ENCODE results near the gene ROBO1. TPM values are rescaled to one million over a fixed set of nuclear protein-coding genes. Genes with fewer than 3 reads are reported as not detected.

Gene ROBO1
- polyA plus RNA-seq, 4 donors: 0.81 to 12.2 (median 2.6) TPM

GRCh38 chr3:78845605-78846004, 922.2 kb downstream of the ROBO1 start:
- Histone ChIP-seq H3K27me3 (ENCODE audit: control insufficient read depth in 3 of 3, insufficient read depth in 3 of 3, low read length in 3 of 3) (no peaks in the 10 kb centered on the region), H3K27ac (ENCODE audit: low read depth in 1 of 3, low read length in 2 of 3) (no peak overlapping the region), H3K4me1 (ENCODE audit: control insufficient read depth in 3 of 3, insufficient read depth in 2 of 3, low read depth in 1 of 3, low read length in 2 of 3) (no peaks in the 10 kb centered on the region), H3K9me3 (ENCODE audit: control insufficient read depth in 2 of 2, insufficient read depth in 1 of 2, low read depth in 1 of 2, low read length in 1 of 2) (no peaks in the 10 kb centered on the region), H3K4me3 (ENCODE audit: low read depth in 1 of 3, low read length in 3 of 3) (no peak overlapping the region), H3K36me3 (ENCODE audit: control insufficient read depth in 3 of 3, insufficient read depth in 2 of 3, low read depth in 1 of 3, low read length in 3 of 3) (no peaks in the 10 kb centered on the region)
- FAIRE-seq (no peak), DNase-seq (peak in 1 of 2 donors; percentile 3)
- WGBS, 3 donors: 20 to 50% (median 25%) methylated on average over 3 of the region's 3 CpGs

DNA sequence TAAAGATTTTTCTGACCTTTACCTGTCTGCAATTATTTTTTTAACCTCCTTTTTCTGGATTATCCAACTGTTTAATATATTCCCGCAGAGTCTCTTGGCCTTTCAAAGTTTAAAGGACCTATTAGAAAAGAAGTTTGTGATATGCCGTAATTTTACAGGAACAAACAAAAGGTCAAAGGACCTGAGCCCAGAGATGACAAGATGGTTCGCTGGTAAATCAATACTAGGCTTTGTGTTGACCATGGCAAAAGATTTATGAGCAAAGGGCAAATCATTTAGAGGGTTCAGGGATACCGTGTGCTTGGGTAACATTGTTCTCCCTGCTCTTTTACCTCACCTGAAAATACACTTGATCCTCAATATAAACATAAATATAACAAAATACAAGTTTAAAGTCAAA, 923.5 kb downstream of the ROBO1 start:
- Histone ChIP-seq H3K27me3 (ENCODE audit: control insufficient read depth in 3 of 3, insufficient read depth in 3 of 3, low read length in 3 of 3) (no peaks in the 10 kb centered on the region), H3K4me3 (ENCODE audit: low read depth in 1 of 3, low read length in 3 of 3) (no peak overlapping the region), H3K27ac (ENCODE audit: low read depth in 1 of 3, low read length in 2 of 3) (no peak overlapping the region), H3K36me3 (ENCODE audit: control insufficient read depth in 3 of 3, insufficient read depth in 2 of 3, low read depth in 1 of 3, low read length in 3 of 3) (no peaks in the 10 kb centered on the region), H3K4me1 (ENCODE audit: control insufficient read depth in 3 of 3, insufficient read depth in 2 of 3, low read depth in 1 of 3, low read length in 2 of 3) (no peaks in the 10 kb centered on the region), H3K9me3 (ENCODE audit: control insufficient read depth in 2 of 2, insufficient read depth in 1 of 2, low read depth in 1 of 2, low read length in 1 of 2) (no peaks in the 10 kb centered on the region)
- DNase-seq: no peak
- FAIRE-seq: no peak
- WGBS, 3 donors: 55 to 80% (median 67%) methylated on average over 4 of the region's 4 CpGs

- 29 to 57% (median 46%) methylated on average over 3 of the region's 3 CpGs for WGBS, 3 donors
- no peaks in the 10 kb centered on the region for H3K36me3 ChIP-seq (ENCODE audit: control insufficient read depth in 3 of 3, insufficient read depth in 2 of 3, low read depth in 1 of 3, low read length in 3 of 3)
- no peaks in the 10 kb centered on the region for H3K9me3 ChIP-seq (ENCODE audit: control insufficient read depth in 2 of 2, insufficient read depth in 1 of 2, low read depth in 1 of 2, low read length in 1 of 2)
- DNase-seq (no peak), FAIRE-seq (no peak)
- H3K27ac ChIP-seq (ENCODE audit: low read depth in 1 of 3, low read length in 2 of 3): no peak overlapping the region
- H3K4me3 ChIP-seq (ENCODE audit: low read depth in 1 of 3, low read length in 3 of 3): no peak overlapping the region
- H3K4me1 ChIP-seq (ENCODE audit: control insufficient read depth in 3 of 3, insufficient read depth in 2 of 3, low read depth in 1 of 3, low read length in 2 of 3): no peaks in the 10 kb centered on the region
- no peaks in the 10 kb centered on the region for H3K27me3 ChIP-seq (ENCODE audit: control insufficient read depth in 3 of 3, insufficient read depth in 3 of 3, low read length in 3 of 3)
These were observed 928.1 kb downstream of the ROBO1 start for GRCh38 chr3:78839693-78840092.

DNA sequence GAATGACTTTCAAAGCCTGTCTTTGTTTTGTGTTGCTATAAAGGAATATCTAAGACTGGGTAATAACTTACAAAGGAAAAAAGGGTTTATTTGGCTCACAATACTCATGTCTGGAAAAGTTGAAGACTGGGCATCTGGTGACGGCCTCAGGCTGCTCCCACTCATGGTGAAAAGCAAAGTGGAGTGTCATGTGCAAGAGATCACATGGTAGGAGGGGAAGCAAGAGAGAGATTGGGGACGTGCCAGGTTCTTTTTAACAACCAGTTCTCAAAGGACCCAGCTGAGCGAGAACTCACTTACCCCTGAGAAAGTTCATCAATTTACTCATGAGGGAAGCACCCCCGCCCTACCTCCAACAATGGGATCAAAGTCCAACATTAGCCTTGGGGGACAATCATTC, 929.4 kb downstream of the ROBO1 start:
- no peak overlapping the region for H3K4me3 ChIP-seq (ENCODE audit: low read depth in 1 of 3, low read length in 3 of 3)
- 70 to 80% (median 71%) methylated on average over 4 of the region's 4 CpGs for whole genome bisulfite sequencing, 3 donors
- no peak for FAIRE-seq
- H3K4me1 ChIP-seq (ENCODE audit: control insufficient read depth in 3 of 3, insufficient read depth in 2 of 3, low read depth in 1 of 3, low read length in 2 of 3): no peaks in the 10 kb centered on the region
- H3K9me3 ChIP-seq (ENCODE audit: control insufficient read depth in 2 of 2, insufficient read depth in 1 of 2, low read depth in 1 of 2, low read length in 1 of 2): no peaks in the 10 kb centered on the region
- no peaks in the 10 kb centered on the region for H3K36me3 ChIP-seq (ENCODE audit: control insufficient read depth in 3 of 3, insufficient read depth in 2 of 3, low read depth in 1 of 3, low read length in 3 of 3)
- no peak for DNase-seq
- no peaks in the 10 kb centered on the region for H3K27me3 ChIP-seq (ENCODE audit: control insufficient read depth in 3 of 3, insufficient read depth in 3 of 3, low read length in 3 of 3)
- no peak overlapping the region for H3K27ac ChIP-seq (ENCODE audit: low read depth in 1 of 3, low read length in 2 of 3)

DNA sequence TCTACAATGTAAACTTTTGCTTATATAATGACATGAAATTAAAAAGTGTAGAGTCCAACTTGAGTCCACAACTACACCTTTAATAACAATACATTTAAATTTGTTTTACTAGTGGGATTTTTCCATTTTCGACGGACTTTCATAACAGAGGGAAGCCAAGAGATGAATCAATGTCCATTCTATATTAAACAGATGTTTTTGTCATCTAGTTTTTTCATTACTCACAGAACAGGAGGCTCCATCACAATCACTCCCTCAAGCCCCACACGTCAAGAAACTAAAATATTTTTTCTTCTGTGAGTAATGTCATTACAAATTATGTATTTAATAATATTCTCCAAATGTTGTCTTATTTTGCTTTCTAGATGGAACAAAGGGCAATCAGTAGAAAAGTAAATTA, 932.9 kb downstream of the ROBO1 start:
- FAIRE-seq (no peak), DNase-seq (no peak)
- 75 to 87% (median 81%) methylated on average over 3 of the region's 3 CpGs for WGBS, 3 donors
- Histone ChIP-seq H3K36me3 (ENCODE audit: control insufficient read depth in 3 of 3, insufficient read depth in 2 of 3, low read depth in 1 of 3, low read length in 3 of 3) (no peaks in the 10 kb centered on the region), H3K27ac (ENCODE audit: low read depth in 1 of 3, low read length in 2 of 3) (no peak overlapping the region), H3K27me3 (ENCODE audit: control insufficient read depth in 3 of 3, insufficient read depth in 3 of 3, low read length in 3 of 3) (no peaks in the 10 kb centered on the region), H3K4me1 (ENCODE audit: control insufficient read depth in 3 of 3, insufficient read depth in 2 of 3, low read depth in 1 of 3, low read length in 2 of 3) (peaks cover 0 to 6% (median 0%) of the 10 kb centered on the region in 3 donors), H3K4me3 (ENCODE audit: low read depth in 1 of 3, low read length in 3 of 3) (no peak overlapping the region), H3K9me3 (ENCODE audit: control insufficient read depth in 2 of 2, insufficient read depth in 1 of 2, low read depth in 1 of 2, low read length in 1 of 2) (no peaks in the 10 kb centered on the region)

- FAIRE-seq (no peak), DNase-seq (peak; percentile 3 to 37)
- Histone ChIP-seq H3K9me3 (ENCODE audit: control insufficient read depth in 2 of 2, insufficient read depth in 1 of 2, low read depth in 1 of 2, low read length in 1 of 2) (no peaks in the 10 kb centered on the region), H3K36me3 (ENCODE audit: control insufficient read depth in 3 of 3, insufficient read depth in 2 of 3, low read depth in 1 of 3, low read length in 3 of 3) (no peaks in the 10 kb centered on the region), H3K4me1 (ENCODE audit: control insufficient read depth in 3 of 3, insufficient read depth in 2 of 3, low read depth in 1 of 3, low read length in 2 of 3) (peaks cover 0 to 6% (median 0%) of the 10 kb centered on the region in 3 donors), H3K27me3 (ENCODE audit: control insufficient read depth in 3 of 3, insufficient read depth in 3 of 3, low read length in 3 of 3) (no peaks in the 10 kb centered on the region), H3K4me3 (ENCODE audit: low read depth in 1 of 3, low read length in 3 of 3) (no peak overlapping the region), H3K27ac (ENCODE audit: low read depth in 1 of 3, low read length in 2 of 3) (peak overlapping the region in 1 of 3 donors; percentile 10)
- 26 to 57% (median 44%) methylated on average over 5 of the region's 5 CpGs for WGBS, 3 donors
These were observed 935.0 kb downstream of the ROBO1 start for GRCh38 chr3:78832785-78833204.

DNA sequence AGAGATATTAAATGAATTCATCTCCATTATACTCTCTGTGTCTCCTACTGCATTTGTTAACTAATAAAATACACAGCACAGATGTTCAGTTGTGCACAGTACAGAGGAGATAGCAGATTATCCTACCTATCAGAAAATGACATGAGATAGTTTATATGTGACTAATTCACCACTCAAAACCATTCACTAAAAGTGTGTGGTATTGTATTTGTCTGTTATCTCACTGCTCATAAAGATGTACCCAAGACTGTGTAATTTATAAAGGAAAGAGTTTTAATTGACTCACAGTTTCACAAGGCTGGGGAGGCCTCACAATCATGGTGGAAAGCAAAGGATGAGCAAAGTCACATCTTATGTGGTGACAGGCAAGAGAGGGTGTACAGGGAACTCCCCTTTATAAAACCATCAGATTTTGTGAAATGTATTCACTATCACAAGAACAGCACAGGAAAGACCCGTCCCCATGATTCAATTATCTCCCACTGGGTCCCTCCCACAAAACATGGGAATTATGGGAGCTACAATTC, 936.3 kb downstream of the ROBO1 start:
- no peak overlapping the region for H3K4me3 ChIP-seq (ENCODE audit: low read depth in 1 of 3, low read length in 3 of 3)
- H3K9me3 ChIP-seq (ENCODE audit: control insufficient read depth in 2 of 2, insufficient read depth in 1 of 2, low read depth in 1 of 2, low read length in 1 of 2): no peaks in the 10 kb centered on the region
- H3K4me1 ChIP-seq (ENCODE audit: control insufficient read depth in 3 of 3, insufficient read depth in 2 of 3, low read depth in 1 of 3, low read length in 2 of 3): peaks cover 0 to 6% (median 0%) of the 10 kb centered on the region in 3 donors
- H3K27ac ChIP-seq (ENCODE audit: low read depth in 1 of 3, low read length in 2 of 3): no peak overlapping the region
- WGBS, 3 donors: 41 to 75% (median 59%) methylated on average over 1 of the region's 1 CpG
- FAIRE-seq (no peak), DNase-seq (no peak)
- no peaks in the 10 kb centered on the region for H3K36me3 ChIP-seq (ENCODE audit: control insufficient read depth in 3 of 3, insufficient read depth in 2 of 3, low read depth in 1 of 3, low read length in 3 of 3)
- H3K27me3 ChIP-seq (ENCODE audit: control insufficient read depth in 3 of 3, insufficient read depth in 3 of 3, low read length in 3 of 3): no peaks in the 10 kb centered on the region

- no peak overlapping the region for H3K27ac ChIP-seq (ENCODE audit: low read depth in 1 of 3, low read length in 2 of 3)
- H3K4me1 ChIP-seq (ENCODE audit: control insufficient read depth in 3 of 3, insufficient read depth in 2 of 3, low read depth in 1 of 3, low read length in 2 of 3): peaks cover 0 to 6% (median 0%) of the 10 kb centered on the region in 3 donors
- no peaks in the 10 kb centered on the region for H3K9me3 ChIP-seq (ENCODE audit: control insufficient read depth in 2 of 2, insufficient read depth in 1 of 2, low read depth in 1 of 2, low read length in 1 of 2)
- FAIRE-seq: no peak
- no peaks in the 10 kb centered on the region for H3K27me3 ChIP-seq (ENCODE audit: control insufficient read depth in 3 of 3, insufficient read depth in 3 of 3, low read length in 3 of 3)
- DNase-seq: no peak
- H3K4me3 ChIP-seq (ENCODE audit: low read depth in 1 of 3, low read length in 3 of 3): no peak overlapping the region
- no peaks in the 10 kb centered on the region for H3K36me3 ChIP-seq (ENCODE audit: control insufficient read depth in 3 of 3, insufficient read depth in 2 of 3, low read depth in 1 of 3, low read length in 3 of 3)
- WGBS, 3 donors: 54 to 62% (median 54%) methylated on average over 5 of the region's 5 CpGs
These were observed 937.3 kb downstream of the ROBO1 start for GRCh38 chr3:78830470-78830869.

DNA sequence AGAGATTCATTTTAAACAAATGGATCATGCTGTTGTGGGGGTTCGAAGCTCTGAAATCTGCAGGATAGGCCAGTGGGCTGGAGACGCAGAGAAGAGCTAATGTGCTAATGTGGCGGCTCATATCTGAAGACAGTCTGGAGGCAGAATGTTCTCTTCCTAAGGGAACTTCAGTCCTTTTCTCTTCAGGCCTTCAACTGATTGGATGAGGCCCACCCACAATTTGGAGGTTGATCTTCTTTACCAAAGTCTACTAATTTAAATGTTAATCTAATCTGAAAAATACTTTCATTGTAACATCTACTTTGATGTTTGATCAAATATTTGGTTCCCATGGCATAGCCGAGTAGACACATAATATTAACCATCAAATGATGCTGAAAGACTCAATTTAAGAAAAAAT, 940.2 kb downstream of the ROBO1 start:
- no peak overlapping the region for H3K27ac ChIP-seq (ENCODE audit: low read depth in 1 of 3, low read length in 2 of 3)
- no peaks in the 10 kb centered on the region for H3K36me3 ChIP-seq (ENCODE audit: control insufficient read depth in 3 of 3, insufficient read depth in 2 of 3, low read depth in 1 of 3, low read length in 3 of 3)
- peaks cover 0 to 9% (median 0%) of the 10 kb centered on the region in 3 donors for H3K4me1 ChIP-seq (ENCODE audit: control insufficient read depth in 3 of 3, insufficient read depth in 2 of 3, low read depth in 1 of 3, low read length in 2 of 3)
- no peak for DNase-seq
- WGBS, 3 donors: 76 to 81% (median 78%) methylated on average over 4 of the region's 4 CpGs
- no peak overlapping the region for H3K4me3 ChIP-seq (ENCODE audit: low read depth in 1 of 3, low read length in 3 of 3)
- no peak for FAIRE-seq
- no peaks in the 10 kb centered on the region for H3K9me3 ChIP-seq (ENCODE audit: control insufficient read depth in 2 of 2, insufficient read depth in 1 of 2, low read depth in 1 of 2, low read length in 1 of 2)
- no peaks in the 10 kb centered on the region for H3K27me3 ChIP-seq (ENCODE audit: control insufficient read depth in 3 of 3, insufficient read depth in 3 of 3, low read length in 3 of 3)

All from small intestine (tissue), 7 donors.